Measurements from ENCODE around the gene NXT1.

The NXT1 gene

GRCh38 chr20:23357767-23358562 is 7.4 kb downstream of the NXT1 start:
- H3K9me3 ChIP-seq (ENCODE audit: control insufficient read depth in 5 of 5, low read length in 5 of 5): no peaks in the 10 kb centered on the region
- H3K4me1 ChIP-seq (ENCODE audit: control insufficient read depth in 5 of 5, insufficient read depth in 5 of 5, low read length in 5 of 5): peaks cover 7 to 40% (median 33%) of the 10 kb centered on the region in 5 donors
- H3K27me3 ChIP-seq (ENCODE audit: control insufficient read depth in 5 of 5, insufficient read depth in 4 of 5, low read length in 5 of 5): no peaks in the 10 kb centered on the region
- peak overlapping the region in 4 of 5 donors; percentile 84 to 88 (median 87) for H3K9ac ChIP-seq (ENCODE audit: low read length in 5 of 5)
- peaks cover 5 to 22% (median 18%) of the 10 kb centered on the region in 5 donors for H3K36me3 ChIP-seq (ENCODE audit: control insufficient read depth in 5 of 5, insufficient read depth in 5 of 5, low read length in 5 of 5)
- H3K4me3 ChIP-seq (ENCODE audit: low read depth in 1 of 5, low read length in 5 of 5): peak overlapping the region; percentile 74 to 85 (median 82)
- peak overlapping the region; percentile 94 for H3K27ac ChIP-seq (ENCODE audit: low read depth, low read length)

- Histone ChIP-seq H3K4me3 (ENCODE audit: low read depth in 1 of 5, low read length in 5 of 5) (peak overlapping the region; percentile 17 to 85 (median 62)), H3K9me3 (ENCODE audit: control insufficient read depth in 5 of 5, low read length in 5 of 5) (no peaks in the 10 kb centered on the region), H3K4me1 (ENCODE audit: control insufficient read depth in 5 of 5, insufficient read depth in 5 of 5, low read length in 5 of 5) (peaks cover 7 to 45% (median 39%) of the 10 kb centered on the region in 5 donors), H3K9ac (ENCODE audit: low read length in 5 of 5) (peak overlapping the region in 1 of 5 donors; percentile 28), H3K27ac (ENCODE audit: low read depth, low read length) (peak overlapping the region; percentile 65), H3K36me3 (ENCODE audit: control insufficient read depth in 5 of 5, insufficient read depth in 5 of 5, low read length in 5 of 5) (peaks cover 5 to 22% (median 18%) of the 10 kb centered on the region in 5 donors), H3K27me3 (ENCODE audit: control insufficient read depth in 5 of 5, insufficient read depth in 4 of 5, low read length in 5 of 5) (no peaks in the 10 kb centered on the region)
Observed at GRCh38 chr20:23358563-23358906, 7.9 kb downstream of the NXT1 start.

GRCh38 chr20:23358923-23359593 is 8.5 kb downstream of the NXT1 start:
- Histone ChIP-seq H3K4me3 (ENCODE audit: low read depth in 1 of 5, low read length in 5 of 5) (no peak overlapping the region), H3K27me3 (ENCODE audit: control insufficient read depth in 5 of 5, insufficient read depth in 4 of 5, low read length in 5 of 5) (no peaks in the 10 kb centered on the region), H3K36me3 (ENCODE audit: control insufficient read depth in 5 of 5, insufficient read depth in 5 of 5, low read length in 5 of 5) (peaks cover 5 to 18% (median 16%) of the 10 kb centered on the region in 5 donors), H3K4me1 (ENCODE audit: control insufficient read depth in 5 of 5, insufficient read depth in 5 of 5, low read length in 5 of 5) (peaks cover 7 to 47% (median 39%) of the 10 kb centered on the region in 5 donors), H3K9ac (ENCODE audit: low read length in 5 of 5) (no peak overlapping the region), H3K27ac (ENCODE audit: low read depth, low read length) (peak overlapping the region; percentile 65), H3K9me3 (ENCODE audit: control insufficient read depth in 5 of 5, low read length in 5 of 5) (no peaks in the 10 kb centered on the region)

- H3K4me1 ChIP-seq (ENCODE audit: control insufficient read depth in 5 of 5, insufficient read depth in 5 of 5, low read length in 5 of 5): peaks cover 7 to 49% (median 41%) of the 10 kb centered on the region in 5 donors
- H3K27me3 ChIP-seq (ENCODE audit: control insufficient read depth in 5 of 5, insufficient read depth in 4 of 5, low read length in 5 of 5): no peaks in the 10 kb centered on the region
- no peaks in the 10 kb centered on the region for H3K9me3 ChIP-seq (ENCODE audit: control insufficient read depth in 5 of 5, low read length in 5 of 5)
- H3K4me3 ChIP-seq (ENCODE audit: low read depth in 1 of 5, low read length in 5 of 5): peak overlapping the region in 1 of 5 donors; percentile 74
- H3K27ac ChIP-seq (ENCODE audit: low read depth, low read length): peak overlapping the region; percentile 98
- peaks cover under 1 to 16% (median 11%) of the 10 kb centered on the region in 5 donors for H3K36me3 ChIP-seq (ENCODE audit: control insufficient read depth in 5 of 5, insufficient read depth in 5 of 5, low read length in 5 of 5)
- peak overlapping the region; percentile 10 to 94 (median 90) for H3K9ac ChIP-seq (ENCODE audit: low read length in 5 of 5)
Observed at GRCh38 chr20:23360531-23360930, 9.9 kb downstream of the NXT1 start.

GRCh38 chr20:23361119-23361475 is 10.5 kb downstream of the NXT1 start:
- H3K27me3 ChIP-seq (ENCODE audit: control insufficient read depth in 5 of 5, insufficient read depth in 4 of 5, low read length in 5 of 5): no peaks in the 10 kb centered on the region
- peaks cover 0 to 17% (median 12%) of the 10 kb centered on the region in 5 donors for H3K36me3 ChIP-seq (ENCODE audit: control insufficient read depth in 5 of 5, insufficient read depth in 5 of 5, low read length in 5 of 5)
- H3K4me1 ChIP-seq (ENCODE audit: control insufficient read depth in 5 of 5, insufficient read depth in 5 of 5, low read length in 5 of 5): peaks cover 7 to 55% (median 47%) of the 10 kb centered on the region in 5 donors
- peak overlapping the region; percentile 71 to 86 (median 74) for H3K4me3 ChIP-seq (ENCODE audit: low read depth in 1 of 5, low read length in 5 of 5)
- peak overlapping the region; percentile 73 to 94 (median 90) for H3K9ac ChIP-seq (ENCODE audit: low read length in 5 of 5)
- peak overlapping the region; percentile 98 for H3K27ac ChIP-seq (ENCODE audit: low read depth, low read length)
- H3K9me3 ChIP-seq (ENCODE audit: control insufficient read depth in 5 of 5, low read length in 5 of 5): no peaks in the 10 kb centered on the region

- Histone ChIP-seq H3K36me3 (ENCODE audit: control insufficient read depth in 5 of 5, insufficient read depth in 5 of 5, low read length in 5 of 5) (peaks cover 0 to 17% (median 12%) of the 10 kb centered on the region in 5 donors), H3K9ac (ENCODE audit: low read length in 5 of 5) (peak within 1 kb of the TSS; percentile 73 to 94 (median 90)), H3K9me3 (ENCODE audit: control insufficient read depth in 5 of 5, low read length in 5 of 5) (no peaks in the 10 kb centered on the region), H3K4me3 (ENCODE audit: low read depth in 1 of 5, low read length in 5 of 5) (peak within 1 kb of the TSS; percentile 71 to 86 (median 74)), H3K4me1 (ENCODE audit: control insufficient read depth in 5 of 5, insufficient read depth in 5 of 5, low read length in 5 of 5) (peaks cover 7 to 59% (median 51%) of the 10 kb centered on the region in 5 donors), H3K27me3 (ENCODE audit: control insufficient read depth in 5 of 5, insufficient read depth in 4 of 5, low read length in 5 of 5) (no peaks in the 10 kb centered on the region), H3K27ac (ENCODE audit: low read depth, low read length) (peak within 1 kb of the TSS; percentile 98)
Observed at GRCh38 chr20:23361476-23362391, 11.1 kb downstream of the NXT1 start, which contains the start of gene GZF1. Gene GZF1, plus strand, starts transcription at chr20:23362182. Its CDS starts 2,202 bp downstream, at chr20:23364384.

- peak overlapping the region; percentile 73 for H3K27ac ChIP-seq (ENCODE audit: low read depth, low read length)
- H3K27me3 ChIP-seq (ENCODE audit: control insufficient read depth in 5 of 5, insufficient read depth in 4 of 5, low read length in 5 of 5): no peaks in the 10 kb centered on the region
- peak overlapping the region in 4 of 5 donors; percentile 71 to 86 (median 82) for H3K9ac ChIP-seq (ENCODE audit: low read length in 5 of 5)
- H3K9me3 ChIP-seq (ENCODE audit: control insufficient read depth in 5 of 5, low read length in 5 of 5): no peaks in the 10 kb centered on the region
- H3K4me3 ChIP-seq (ENCODE audit: low read depth in 1 of 5, low read length in 5 of 5): peak overlapping the region; percentile 67 to 86 (median 73)
- H3K4me1 ChIP-seq (ENCODE audit: control insufficient read depth in 5 of 5, insufficient read depth in 5 of 5, low read length in 5 of 5): peaks cover 5 to 55% (median 42%) of the 10 kb centered on the region in 5 donors
- peaks cover 0 to 17% (median 12%) of the 10 kb centered on the region in 5 donors for H3K36me3 ChIP-seq (ENCODE audit: control insufficient read depth in 5 of 5, insufficient read depth in 5 of 5, low read length in 5 of 5)
Observed at GRCh38 chr20:23362392-23363256, 12.0 kb downstream of the NXT1 start.

GRCh38 chr20:23363257-23363649 is 12.7 kb downstream of the NXT1 start:
- Histone ChIP-seq H3K36me3 (ENCODE audit: control insufficient read depth in 5 of 5, insufficient read depth in 5 of 5, low read length in 5 of 5) (peaks cover 0 to 17% (median 12%) of the 10 kb centered on the region in 5 donors), H3K9ac (ENCODE audit: low read length in 5 of 5) (peak overlapping the region in 3 of 5 donors; percentile 71 to 86 (median 83)), H3K4me1 (ENCODE audit: control insufficient read depth in 5 of 5, insufficient read depth in 5 of 5, low read length in 5 of 5) (peaks cover 3 to 53% (median 41%) of the 10 kb centered on the region in 5 donors), H3K27ac (ENCODE audit: low read depth, low read length) (peak overlapping the region; percentile 73), H3K4me3 (ENCODE audit: low read depth in 1 of 5, low read length in 5 of 5) (peak overlapping the region; percentile 67 to 86 (median 73)), H3K27me3 (ENCODE audit: control insufficient read depth in 5 of 5, insufficient read depth in 4 of 5, low read length in 5 of 5) (no peaks in the 10 kb centered on the region), H3K9me3 (ENCODE audit: control insufficient read depth in 5 of 5, low read length in 5 of 5) (no peaks in the 10 kb centered on the region)
